ENCODE measurements around the gene ZNF25.

- TF ChIP-seq CTCF (conservative IDR thresholded peaks at IDR 0.05; ENCODE audit: low read length) = no peak
- TF ChIP-seq EZH2phosphoT487 (IDR thresholded peaks at IDR 0.05; ENCODE audit: borderline replicate concordance, low read depth, low read length) = no peak
Measured at GRCh38 chr10:37906382-37906781, 70.1 kb downstream of the ZNF25 start.
